KOPT-K1 (cell line): ENCODE results near the gene HMGCS1.
A peak's percentile ranks its signal among the peaks of the same experiment; 100 is the strongest.
"Not testable (repeated sequence)": the region's sequence is repeated elsewhere in the genome, so short reads cannot be mapped to it uniquely, and the experiment has no call there.

Source experiments
- H3K27ac ChIP-seq: fragments of 200-600 bp; sonication (generic); 2 replicates; pipeline ENCODE4 v1.5.1; 2016; ENCODE audit warnings: antibody characterized with exemption, mild to moderate bottlenecking, low read depth, low read length; ENCODE audit not compliant: poor library complexity, severe bottlenecking
- H3K36me3 ChIP-seq: fragments of 200-600 bp; sonication (generic); 2 replicates; pipeline ENCODE4 v1.5.1; 2017; ENCODE audit warnings: antibody characterized with exemption, mild to moderate bottlenecking, low read length, moderate library complexity; ENCODE audit not compliant: insufficient read depth
- H3K9me3 ChIP-seq: fragments of 200-600 bp; sonication (generic); 2 replicates; pipeline ENCODE4 v1.5.1; 2017; ENCODE audit warnings: antibody characterized with exemption, low read length, mild to moderate bottlenecking; ENCODE audit not compliant: insufficient read depth, poor library complexity, severe bottlenecking

HMGCS1 gene

GRCh38 chr5:43313035-43313853 lies at the start of gene HMGCS1:
HMGCS1 (minus strand) TSS chr5:43313412; CDS start chr5:43298965, 14,447 bp downstream.
- H3K27ac ChIP-seq: peak within 1 kb of the TSS; percentile 91

DNA sequence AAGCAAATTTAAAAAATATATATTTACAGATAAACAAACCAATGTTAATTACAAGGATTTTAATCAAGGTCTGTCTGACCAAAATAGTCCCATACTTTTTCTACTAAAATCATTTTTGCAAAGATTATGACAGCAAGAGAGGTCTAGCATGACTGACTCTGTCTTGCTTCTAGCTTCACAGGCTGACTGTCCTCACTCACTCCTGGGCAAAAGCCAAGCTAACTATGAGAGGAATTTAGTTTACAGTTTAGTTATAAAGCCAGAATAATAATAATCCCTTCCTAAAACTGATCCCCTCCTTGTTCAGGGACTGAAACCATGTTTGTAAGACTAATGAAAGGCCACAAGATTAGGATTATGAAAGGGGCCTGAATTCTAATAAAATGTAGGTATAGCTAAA lies 45.5 kb upstream of the HMGCS1 start:
- H3K36me3 ChIP-seq: no peaks in the 10 kb centered on the region
- H3K27ac ChIP-seq: no peak overlapping the region
- H3K9me3 ChIP-seq: peaks cover 42% of the 10 kb centered on the region

More at GRCh38 chr5:43313035-43313853, at the start of gene HMGCS1:
- H3K9me3 ChIP-seq: peaks cover 6% of the 10 kb centered on the region
- peaks cover 38% of the 10 kb centered on the region for H3K36me3 ChIP-seq

DNA sequence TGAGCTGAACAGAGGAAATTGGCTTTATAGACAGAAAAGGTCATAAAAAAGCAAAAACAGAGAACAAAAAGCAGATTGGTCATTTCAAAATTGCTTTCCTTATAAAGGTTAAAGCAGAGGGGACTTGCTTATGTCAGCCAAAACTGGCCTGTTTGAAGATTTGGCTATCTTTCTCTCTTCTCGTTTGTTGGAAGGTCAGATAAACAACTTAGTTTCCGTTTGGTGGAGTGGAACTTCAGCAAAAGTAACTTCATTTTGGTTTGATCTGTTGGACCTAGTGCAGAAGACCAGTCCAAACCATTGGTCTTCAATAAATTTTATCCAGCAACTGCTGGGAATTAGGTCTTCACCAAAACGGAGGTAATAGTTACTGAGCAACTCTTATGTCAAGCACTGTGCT lies 45.1 kb upstream of the HMGCS1 start:
- no peak overlapping the region for H3K27ac ChIP-seq

GRCh38 chr5:43357878-43358281 lies 44.7 kb upstream of the HMGCS1 start:
- no peaks in the 10 kb centered on the region for H3K36me3 ChIP-seq
- H3K9me3 ChIP-seq: peaks cover 42% of the 10 kb centered on the region
- H3K27ac ChIP-seq: no peak overlapping the region

More for the DNA sequence above, 45.1 kb upstream of the HMGCS1 start:
- Histone ChIP-seq H3K9me3 (peaks cover 42% of the 10 kb centered on the region), H3K36me3 (no peaks in the 10 kb centered on the region)

DNA sequence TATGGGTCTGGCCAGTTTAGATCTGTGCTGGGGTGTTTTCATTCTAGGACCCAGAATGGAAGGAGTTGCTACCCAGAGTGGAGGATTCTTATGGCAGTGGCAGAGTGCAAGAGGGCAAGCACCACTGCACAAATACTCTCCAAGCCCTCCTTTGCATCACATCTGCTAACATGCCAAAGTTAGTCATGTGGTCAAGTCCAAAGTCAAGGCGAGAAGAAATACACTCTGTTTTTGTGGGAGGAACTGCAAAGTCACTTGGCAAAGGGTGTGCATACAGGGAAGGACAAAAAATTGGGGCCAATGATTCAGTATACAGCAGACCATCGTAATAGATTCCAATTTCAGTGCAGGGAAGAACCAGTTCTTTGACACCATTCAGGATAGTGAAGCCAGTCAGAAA lies 43.9 kb upstream of the HMGCS1 start:
- Histone ChIP-seq H3K27ac (no peak overlapping the region), H3K9me3 (peaks cover 42% of the 10 kb centered on the region), H3K36me3 (no peaks in the 10 kb centered on the region)

DNA sequence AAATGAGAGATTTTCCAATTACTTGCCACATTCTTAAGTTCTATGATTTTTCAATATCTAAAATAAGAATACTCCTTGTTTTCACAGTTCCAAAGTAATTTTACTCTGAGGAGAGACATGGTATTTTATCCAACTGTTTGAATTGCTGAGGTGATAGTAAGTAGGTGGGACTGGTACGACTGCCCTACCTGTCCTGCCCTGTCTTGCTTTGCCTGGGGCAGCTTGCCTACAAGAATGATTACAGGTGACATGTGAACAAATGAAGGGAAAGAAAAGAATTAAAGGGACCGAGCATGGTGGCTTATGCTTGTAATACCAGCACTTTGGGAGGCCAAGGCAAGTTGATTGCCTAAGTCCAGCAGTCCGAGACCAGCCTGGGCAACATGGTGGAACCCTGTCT lies 41.6 kb upstream of the HMGCS1 start:
- Histone ChIP-seq H3K36me3 (no peaks in the 10 kb centered on the region), H3K27ac (no peak overlapping the region), H3K9me3 (peaks cover 28% of the 10 kb centered on the region)

- H3K36me3 ChIP-seq: no peaks in the 10 kb centered on the region
- H3K9me3 ChIP-seq: peaks cover 17% of the 10 kb centered on the region
- H3K27ac ChIP-seq: no peak overlapping the region
Observed at GRCh38 chr5:43353668-43354067, 40.5 kb upstream of the HMGCS1 start.

DNA sequence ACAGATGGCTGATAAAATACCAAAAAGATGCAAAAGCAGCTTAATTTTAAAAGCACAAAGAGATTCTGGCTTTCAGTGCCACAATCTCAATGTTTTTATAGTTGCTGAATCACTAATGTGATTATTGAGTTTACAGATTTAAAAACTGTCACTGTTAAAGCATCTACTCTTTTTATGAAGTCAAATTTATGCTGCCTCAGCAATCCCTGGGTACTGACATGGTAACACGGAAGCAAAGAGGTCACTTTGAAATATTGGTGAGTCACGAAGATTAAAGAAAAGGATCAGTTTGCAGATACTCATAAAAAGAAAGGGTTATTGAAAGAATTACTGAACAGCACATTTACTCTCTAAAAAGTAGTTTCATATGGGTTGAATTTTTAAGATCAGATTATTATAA lies 39.7 kb upstream of the HMGCS1 start:
- no peak overlapping the region for H3K27ac ChIP-seq
- H3K36me3 ChIP-seq: no peaks in the 10 kb centered on the region
- peaks cover 10% of the 10 kb centered on the region for H3K9me3 ChIP-seq

DNA sequence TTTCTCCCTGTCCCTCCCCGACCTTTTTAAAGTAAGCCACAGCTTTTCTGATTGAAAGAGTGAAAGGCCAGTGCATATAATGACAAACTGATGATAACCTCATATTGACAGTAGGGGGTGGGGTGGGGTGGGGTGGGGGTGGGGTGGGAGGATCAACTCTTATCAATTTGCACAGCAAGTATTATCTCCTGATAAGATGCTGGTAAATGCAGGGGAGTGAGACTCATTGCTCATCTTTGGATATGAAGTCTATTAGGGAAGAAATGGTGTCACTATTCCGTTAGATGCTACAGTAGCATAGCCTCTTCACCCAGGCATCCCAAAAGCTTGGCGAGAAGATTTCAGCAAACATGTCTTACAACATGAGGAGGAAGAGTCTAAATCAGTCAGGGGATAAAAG lies 38.9 kb upstream of the HMGCS1 start:
- Histone ChIP-seq H3K36me3 (no peaks in the 10 kb centered on the region), H3K27ac (no peak overlapping the region), H3K9me3 (peaks cover 2% of the 10 kb centered on the region)

DNA sequence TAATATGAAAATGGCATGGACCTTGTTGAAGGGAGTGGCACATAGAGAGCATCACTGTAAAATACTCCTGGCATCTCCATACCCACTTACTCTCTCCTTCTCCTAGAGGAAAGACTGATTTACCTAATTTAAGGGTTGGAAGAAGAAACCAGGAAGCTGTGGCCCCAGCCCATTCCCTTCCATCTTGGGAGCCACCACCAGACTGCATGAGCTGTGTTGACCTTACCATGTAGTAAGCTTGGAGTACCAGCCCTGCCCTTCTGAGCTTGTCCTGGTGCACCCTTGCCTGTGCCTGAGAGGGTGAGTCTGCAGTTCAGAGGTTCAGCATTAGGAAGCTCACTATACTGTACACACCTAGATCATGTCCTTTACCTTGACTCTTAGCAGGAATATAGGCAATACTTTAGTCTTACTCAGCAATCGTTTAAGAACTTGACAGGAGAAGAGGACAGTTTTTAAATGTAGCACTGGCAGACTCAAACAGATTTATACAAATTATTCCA lies 35.7 kb upstream of the HMGCS1 start:
- Histone ChIP-seq H3K36me3 (no peaks in the 10 kb centered on the region), H3K27ac (no peak overlapping the region), H3K9me3 (no peaks in the 10 kb centered on the region)

- Histone ChIP-seq H3K36me3 (no peaks in the 10 kb centered on the region), H3K27ac (no peak overlapping the region), H3K9me3 (no peaks in the 10 kb centered on the region)
Observed at GRCh38 chr5:43348207-43348606, 35.0 kb upstream of the HMGCS1 start.

DNA sequence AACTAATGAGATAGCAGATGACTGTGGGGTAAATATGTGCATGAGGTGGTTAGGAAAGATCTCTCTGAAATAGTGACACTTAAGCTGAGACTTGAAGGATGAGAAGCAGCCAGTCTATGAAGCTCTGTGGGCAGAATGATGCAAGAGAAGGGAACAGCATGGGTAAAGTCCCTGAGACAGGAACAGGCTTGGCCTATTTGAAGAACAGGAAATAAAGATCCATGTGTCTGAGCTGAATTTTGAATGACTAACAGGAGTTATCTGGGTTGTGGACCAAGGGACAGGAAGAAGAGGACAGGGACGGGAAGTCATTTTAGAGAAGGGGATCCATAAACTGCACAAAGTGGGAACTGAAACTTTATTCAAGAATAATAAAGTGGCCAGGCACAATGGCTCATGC lies 25.6 kb upstream of the HMGCS1 start:
- Histone ChIP-seq H3K27ac (no peak overlapping the region), H3K9me3 (peaks cover 31% of the 10 kb centered on the region), H3K36me3 (no peaks in the 10 kb centered on the region)

DNA sequence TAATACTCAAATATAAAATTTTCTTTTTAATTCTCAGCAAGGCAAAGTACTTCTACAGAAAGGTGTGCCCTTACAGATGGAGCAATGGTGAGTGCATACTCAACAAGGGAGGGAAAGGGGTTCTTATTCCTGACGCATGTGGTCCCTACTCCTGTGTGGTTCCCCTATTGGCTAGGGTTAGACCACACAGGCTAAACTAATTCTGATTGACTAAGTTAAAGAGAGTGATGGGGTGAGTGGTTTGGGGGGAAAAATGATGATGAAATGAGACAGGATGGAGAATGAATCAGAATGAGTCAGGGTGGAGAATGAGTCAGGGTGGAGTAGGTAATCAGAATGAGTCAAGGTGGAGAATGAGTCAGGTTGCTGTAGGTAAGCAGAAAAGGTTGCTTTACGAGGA lies 22.9 kb upstream of the HMGCS1 start:
- no peak overlapping the region for H3K27ac ChIP-seq

GRCh38 chr5:43335681-43336080 lies 22.5 kb upstream of the HMGCS1 start:
- Histone ChIP-seq H3K9me3 (peaks cover 29% of the 10 kb centered on the region), H3K36me3 (no peaks in the 10 kb centered on the region), H3K27ac (no peak overlapping the region)

More for the DNA sequence above, 22.9 kb upstream of the HMGCS1 start:
- Histone ChIP-seq H3K9me3 (peaks cover 34% of the 10 kb centered on the region), H3K36me3 (no peaks in the 10 kb centered on the region)

- Histone ChIP-seq H3K27ac (no peak overlapping the region), H3K36me3 (no peaks in the 10 kb centered on the region), H3K9me3 (peaks cover 33% of the 10 kb centered on the region)
Observed at GRCh38 chr5:43332401-43332800, 19.2 kb upstream of the HMGCS1 start.

DNA sequence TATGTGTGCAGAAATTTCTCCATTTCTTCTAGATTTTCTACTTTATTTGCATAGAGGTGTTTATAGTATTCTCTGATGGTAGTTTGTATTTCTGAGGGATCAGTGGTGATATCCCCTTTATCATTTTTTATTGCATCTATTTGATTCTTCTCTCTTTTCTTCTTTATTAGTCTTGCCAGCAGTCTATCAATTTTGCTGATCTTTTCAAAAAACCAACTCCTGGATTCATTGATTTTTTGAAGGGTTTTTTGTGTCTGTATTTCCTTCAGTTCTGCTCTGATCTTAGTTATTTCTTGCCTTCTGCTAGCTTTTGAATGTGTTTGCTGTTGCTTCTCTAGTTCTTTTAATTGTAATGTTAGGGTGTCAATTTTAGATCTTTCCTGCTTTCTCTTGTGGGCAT lies 12.4 kb upstream of the HMGCS1 start:
- not testable (repeated sequence) for H3K27ac ChIP-seq, H3K36me3 ChIP-seq, H3K9me3 ChIP-seq
